Smooth muscle cell (in vitro differentiated cells): ENCODE results near the gene RDH11. TPM values are rescaled to one million over a fixed set of nuclear protein-coding genes. Genes with fewer than 3 reads are reported as not detected.

ENCODE experiments used
- DNase-seq: peaks from one replicate; lab custom pipeline; 2025; ENCODE audit not compliant: unreplicated experiment; lab: John Stamatoyannopoulos, UW
- H2AFZ ChIP-seq: fragments of 200-600 bp; sonication (generic); 2 replicates; pipeline ENCODE4 v1.6.0; 2016; ENCODE audit warnings: antibody characterized with exemption, low read depth, mild to moderate bottlenecking
- H3F3A ChIP-seq: fragments of 200-600 bp; sonication (generic); 2 replicates; pipeline ENCODE4 v1.6.0; 2017; ENCODE audit warnings: antibody characterized with exemption, low read depth
- H3K27ac ChIP-seq: fragments of 200-600 bp; sonication (generic); 2 replicates; pipeline ENCODE4 v1.5.1; 2016; ENCODE audit warnings: low read depth, mild to moderate bottlenecking
- H3K27me3 ChIP-seq: fragments of 200-600 bp; sonication (generic); 2 replicates; pipeline ENCODE4 v1.6.1; 2016; ENCODE audit warnings: low read depth, mild to moderate bottlenecking
- H3K36me3 ChIP-seq: fragments of 200-600 bp; sonication (generic); 2 replicates; pipeline ENCODE4 v1.5.1; 2016; ENCODE audit warnings: low read depth
- H3K4me1 ChIP-seq: fragments of 200-600 bp; sonication (generic); 2 replicates; pipeline ENCODE4 v1.5.1; 2016; ENCODE audit warnings: low read depth
- H3K4me2 ChIP-seq: fragments of 200-600 bp; sonication (generic); 2 replicates; pipeline ENCODE4 v1.6.0; 2016; ENCODE audit warnings: mild to moderate bottlenecking
- H3K4me3 ChIP-seq: fragments of 200-600 bp; sonication (generic); 2 replicates; pipeline ENCODE4 v1.5.1; 2016; ENCODE audit warnings: mild to moderate bottlenecking
- H3K79me2 ChIP-seq: fragments of 200-600 bp; sonication (generic); 2 replicates; pipeline ENCODE4 v1.6.0; 2016; ENCODE audit warnings: low read depth, mild to moderate bottlenecking
- H3K9ac ChIP-seq: fragments of 200-600 bp; sonication (generic); 2 replicates; pipeline ENCODE4 v1.6.0; 2016; ENCODE audit warnings: low read depth
- H3K9me3 ChIP-seq: fragments of 200-600 bp; sonication (generic); replicated peaks from 2 replicates; pipeline ENCODE4 v1.5.1; 2016; ENCODE audit warnings: low read depth
- H4K20me1 ChIP-seq: fragments of 200-600 bp; sonication (generic); 2 replicates; pipeline ENCODE4 v1.6.0; 2016; ENCODE audit warnings: low read depth
- CTCF ChIP-seq: fragments of 200-600 bp; sonication (generic); IDR thresholded peaks from 2 replicates; pipeline ENCODE4 v1.5.1; 2017; ENCODE audit warnings: borderline replicate concordance, mild to moderate bottlenecking, antibody characterized with exemption; ENCODE audit not compliant: insufficient read depth, poor library complexity, severe bottlenecking
- WGBS: methylation state at CpG from one replicate; pipeline ENCODE4 v1.1.7; 2016; ENCODE audit warnings: low lambda C conversion rate; 5-methylcytosine and 5-hydroxymethylcytosine counted together
- polyA plus RNA-seq: library from polyadenylated mRNA; unstranded; fragments of >200 nt; fragmentation: Nextera tagmentation; extraction: Ambion mirVana; gene quantifications from 2 replicates; pipeline ENCODE4 v1.2.1, GENCODE V29; 2016
- total RNA-seq: library from RNA; depleted of rRNA; stranded (reverse); fragments of >200 nt; gene quantifications from 2 replicates; pipeline ENCODE4 v1.2.3, GENCODE V29; 2014

Gene RDH11
- total and polyA plus RNA-seq, 2 experiments from 2014 or later: 104 to 116 TPM

- no peak for TF ChIP-seq CTCF
- Histone ChIP-seq H2AFZ (no peak overlapping the region), H3K27me3 (no peaks in the 10 kb centered on the region), H4K20me1 (peaks cover 11% of the 10 kb centered on the region), H3K9ac (no peak overlapping the region), H3K79me2 (peaks cover 14% of the 10 kb centered on the region), H3K27ac (no peak overlapping the region), H3K9me3 (no peaks in the 10 kb centered on the region), H3K4me1 (peaks cover 13% of the 10 kb centered on the region), H3K4me3 (no peak overlapping the region), H3K4me2 (no peak overlapping the region), H3K36me3 (no peaks in the 10 kb centered on the region), H3F3A (peaks cover 14% of the 10 kb centered on the region)
- WGBS: 100% methylated on average over 1 of the region's 1 CpG
- no peak for DNase-seq
These were observed 2.6 kb upstream of the RDH11 start for GRCh38 chr14:67698179-67698578.

GRCh38 chr14:67697006-67697405 lies 1.4 kb upstream of the RDH11 start:
- Histone ChIP-seq H3K27ac (peak overlapping the region; percentile 50), H3K36me3 (no peaks in the 10 kb centered on the region), H3K79me2 (peaks cover 26% of the 10 kb centered on the region), H3K4me3 (no peak overlapping the region), H4K20me1 (peaks cover 22% of the 10 kb centered on the region), H3K27me3 (no peaks in the 10 kb centered on the region), H3K4me1 (peaks cover 21% of the 10 kb centered on the region), H2AFZ (peak overlapping the region; percentile 60), H3K9me3 (no peaks in the 10 kb centered on the region), H3K4me2 (peak overlapping the region; percentile 12), H3F3A (peaks cover 14% of the 10 kb centered on the region), H3K9ac (no peak overlapping the region)
- DNase-seq: no peak
- WGBS: 45% methylated on average over 4 of the region's 4 CpGs
- no peak for TF ChIP-seq CTCF

- DNase-seq: peak; percentile 28
- no peak for TF ChIP-seq CTCF
These were observed 672 bp downstream of the RDH11 start for GRCh38 chr14:67694791-67695393.

GRCh38 chr14:67690011-67690410 lies 5.6 kb downstream of the RDH11 start:
- Histone ChIP-seq H4K20me1 (peaks cover 85% of the 10 kb centered on the region), H3F3A (peaks cover 5% of the 10 kb centered on the region), H3K27me3 (no peaks in the 10 kb centered on the region), H3K9ac (no peak overlapping the region), H3K36me3 (peaks cover 13% of the 10 kb centered on the region), H3K4me1 (peaks cover 21% of the 10 kb centered on the region), H3K4me2 (no peak overlapping the region), H3K4me3 (no peak overlapping the region), H3K79me2 (peaks cover 62% of the 10 kb centered on the region), H3K27ac (peak overlapping the region; percentile 33), H2AFZ (no peak overlapping the region), H3K9me3 (no peaks in the 10 kb centered on the region)
- no peak for TF ChIP-seq CTCF
- DNase-seq: no peak
- 82% methylated on average over 4 of the region's 4 CpGs for WGBS

More at GRCh38 chr14:67694791-67695393, 672 bp downstream of the RDH11 start:
- WGBS: under 1% methylated on average over 21 of the region's 21 CpGs
- Histone ChIP-seq H3K4me3 (peak overlapping the region; percentile 84), H2AFZ (peak overlapping the region; percentile 86), H3K36me3 (no peaks in the 10 kb centered on the region), H3K4me1 (peaks cover 21% of the 10 kb centered on the region), H3K27ac (peak overlapping the region; percentile 93), H3K4me2 (peak overlapping the region; percentile 95), H3K9ac (peak overlapping the region; percentile 90), H3K79me2 (peaks cover 36% of the 10 kb centered on the region), H3K27me3 (no peaks in the 10 kb centered on the region), H3K9me3 (no peaks in the 10 kb centered on the region), H4K20me1 (peaks cover 44% of the 10 kb centered on the region), H3F3A (peaks cover 14% of the 10 kb centered on the region)
